K562 (cell line): Measurements from ENCODE around the gene FXN. TPM values are rescaled to one million over a fixed set of nuclear protein-coding genes. Genes with fewer than 3 reads are reported as not detected.

Source experiments
- ATAC-seq: fragments of 200-7000 bp; cut with Tn5 transposase; 3 replicates; pipeline ENCODE4 v1.9.1; 2020; ENCODE audit warnings: moderate library complexity
- BruUV-seq: library from RNA; stranded (reverse); fragments of 400-500 nt; replicated peaks from 2 replicates; lab custom pipeline; 2021; lab: Mats Ljungman, UMichigan
- CTCF ChIA-PET: fragments of 300-600 bp; formaldehyde crosslinking; extraction: SDS; loops from one replicate; lab custom pipeline; 2021; ENCODE audit warnings: low intra/inter-chr PET ratio; lab: Yijun Ruan, JAX
- POLR2A ChIA-PET: fragments of 300-600, 350-650 bp; sonication (Branson Sonifier 250); formaldehyde crosslinking; extraction: SDS; loops from one replicate; lab custom pipeline; 2021; ENCODE audit warnings: antibody characterized with exemption, inconsistent platforms; lab: Yijun Ruan, JAX
- DNase-seq, 4 experiments: peaks; one replicate each; pipeline versions ENCODE4 v3.0.0 to v3.0.0-alpha.2; 2011 to 2018; ENCODE audit warnings: low spot score in 3 of 4, mixed read lengths in 3 of 4; ENCODE audit errors: extremely low read depth in 1 of 4
- FAIRE-seq: peaks from 2 replicates; lab custom pipeline; 2011; peaks lifted over from hg19 to GRCh38; lab: Jason Lieb, UNC
- H2AFZ ChIP-seq: 2 replicates; pipeline ENCODE4 v1.6.0; 2011; ENCODE audit warnings: low read depth, low read length, control low read depth, inconsistent platforms
- H3K27ac ChIP-seq: fragments of 200-600 bp; 3 replicates; pipeline ENCODE4 v1.8.0; 2011; ENCODE audit warnings: low read depth, mild to moderate bottlenecking, control low read depth, inconsistent platforms, low read length, moderate library complexity, mixed read lengths; ENCODE audit errors: extremely low read depth
- H3K27me3 ChIP-seq, 2 experiments: fragments of 300-600 bp in 1 of 2; 2 replicates in 1 of 2; 3 replicates in 1 of 2; pipeline versions ENCODE4 v1.6.0 to v1.8.0; 2011; ENCODE audit warnings: inconsistent platforms in 2 of 2, low read length in 2 of 2, mild to moderate bottlenecking in 1 of 2, mixed read lengths in 1 of 2, moderate library complexity in 1 of 2; ENCODE audit not compliant: control insufficient read depth in 2 of 2, insufficient read depth in 2 of 2
- H3K36me3 ChIP-seq: fragments of 300-600 bp; 3 replicates; pipeline ENCODE4 v1.8.0; 2011; ENCODE audit warnings: mild to moderate bottlenecking, low read length, inconsistent platforms; ENCODE audit not compliant: control insufficient read depth, insufficient read depth
- H3K4me1 ChIP-seq, 2 experiments: fragments of 200-600 bp in 1 of 2; replicated peaks in 1 of 2; 2 replicates in 1 of 2; 3 replicates in 1 of 2; pipeline versions ENCODE4 v1.5.1 to v1.8.0; 2011; ENCODE audit warnings: inconsistent platforms in 2 of 2, low read length in 2 of 2, mild to moderate bottlenecking in 1 of 2, mixed read lengths in 1 of 2, moderate library complexity in 1 of 2; ENCODE audit not compliant: control insufficient read depth in 2 of 2, insufficient read depth in 2 of 2
- H3K4me2 ChIP-seq: 2 replicates; pipeline ENCODE4 v1.6.1; 2011; ENCODE audit warnings: low read length, control low read depth, inconsistent platforms, mixed read lengths; ENCODE audit not compliant: insufficient read depth
- H3K4me3 ChIP-seq: fragments of 200-600 bp; sonication (generic), shearing (Covaris generic); 2 replicates; pipeline ENCODE4 v1.5.1; 2016; ENCODE audit warnings: control low read depth, inconsistent platforms
- H3K79me2 ChIP-seq: fragments of 200-600 bp; 3 replicates; pipeline ENCODE4 v1.8.0; 2011; ENCODE audit warnings: low read length, inconsistent platforms; ENCODE audit not compliant: control insufficient read depth, insufficient read depth
- H3K9ac ChIP-seq, 2 experiments: 2 replicates each; pipeline versions ENCODE4 v1.6.0 to v1.6.1; 2011; ENCODE audit warnings: low read depth in 2 of 2, low read length in 2 of 2, control low read depth in 1 of 2, inconsistent platforms in 1 of 2, mild to moderate bottlenecking in 1 of 2, mixed read lengths in 1 of 2; ENCODE audit not compliant: insufficient read depth in 1 of 2
- H3K9me1 ChIP-seq: one replicate; pipeline ENCODE4 v1.6.0; 2011; ENCODE audit warnings: inconsistent platforms, mild to moderate bottlenecking, low read length, moderate library complexity; ENCODE audit not compliant: control insufficient read depth, insufficient read depth
- H3K9me3 ChIP-seq: replicated peaks from 2 replicates; pipeline ENCODE4 v1.5.1; 2011; ENCODE audit warnings: low read depth, low read length, inconsistent platforms; ENCODE audit not compliant: control insufficient read depth, insufficient read depth
- H4K20me1 ChIP-seq: replicated peaks from 2 replicates; pipeline ENCODE4 v1.6.1; 2011; ENCODE audit warnings: low read length, inconsistent platforms, mixed read lengths; ENCODE audit not compliant: control insufficient read depth, insufficient read depth
- DACH1 ChIP-seq: fragments of 450-650 bp; IDR thresholded peaks from 2 replicates; pipeline ENCODE4 v1.6.1; 2018; ENCODE audit not compliant: partially characterized antibody
- E2F3 ChIP-seq: fragments of 250-450 bp; sonication (Bioruptor Pico); IDR thresholded peaks from 2 replicates; pipeline ENCODE4 v1.4.0; 2020; ENCODE audit warnings: mild to moderate bottlenecking
- EGR1 ChIP-seq: fragments of 450-650 bp; conservative IDR thresholded peaks from 2 replicates; pipeline ENCODE4 v1.6.1; 2017; ENCODE audit warnings: mild to moderate bottlenecking
- HNRNPLL ChIP-seq: fragments of 200-400 bp; formaldehyde crosslinking; IDR thresholded peaks from 2 replicates; pipeline ENCODE4 v1.6.1; 2017; ENCODE audit warnings: low read length, low read depth, mild to moderate bottlenecking; ENCODE audit not compliant: poor library complexity, severe bottlenecking
- SMAD2 ChIP-seq: fragments of 150-350 bp; IDR thresholded peaks from 2 replicates; pipeline ENCODE4 v1.6.1; 2014; ENCODE audit warnings: low read depth, mild to moderate bottlenecking, low read length
- SMAD3 ChIP-seq: fragments of 450-650 bp; formaldehyde crosslinking; conservative IDR thresholded peaks from 2 replicates; pipeline ENCODE4 v1.4.0; 2020; ENCODE audit warnings: mild to moderate bottlenecking
- ZNF354B ChIP-seq: fragments of 250-450 bp; sonication (Bioruptor Pico); IDR thresholded peaks from 2 replicates; pipeline ENCODE4 v1.4.0; 2020
- ZNF431 ChIP-seq: sonication (generic); formaldehyde crosslinking; IDR thresholded peaks from 2 replicates; pipeline ENCODE4 v1.8.0; 2022; ENCODE audit warnings: mild to moderate bottlenecking, missing genetic modification reagents
- WGBS: fragments of 100-300 bp; shearing (Covaris generic); methylation state at CpG from one replicate; pipeline ENCODE4 v1.1.6; 2016; ENCODE audit warnings: low coverage, mixed read lengths; ENCODE audit not compliant: insufficient coverage; ENCODE audit errors: missing lambda C conversion rate; 5-methylcytosine and 5-hydroxymethylcytosine counted together
- in situ Hi-C: fragments of 300-500 bp; cut with MboI; formaldehyde crosslinking; loops from 4 replicates; pipeline ENCODE4 v1.15.0; 2018; ENCODE audit warnings: inconsistent platforms, mixed read lengths
- intact Hi-C: fragments of 100-400 bp; cut with micrococcal nuclease; formaldehyde crosslinking; loops from 2 replicates; pipeline ENCODE4 v1.14.2; 2022
- polyA plus RNA-seq, 8 experiments: library from polyadenylated mRNA; depleted of rRNA in 4 of 8; stranded (reverse) in 5 of 8; unstranded in 3 of 8; fragments of >200 nt; fragmentation: Nextera tagmentation in 2 of 8; fragmentation: Illumina TruSeq in 1 of 8; extraction: Ambion mirVana in 2 of 8; extraction: Trizol in 1 of 8; gene quantifications; 2 replicates each; pipeline versions ENCODE4 v1.2.1 to v1.2.3, GENCODE V29; 2011 to 2014; ENCODE audit warnings: inconsistent platforms in 1 of 8, missing spikeins in 1 of 8
- total RNA-seq, 7 experiments: library from RNA; depleted of rRNA in 6 of 7; stranded (reverse); fragments of >200 nt in 6 of 7; fragmentation: Illumina TruSeq in 2 of 7; extraction: Trizol in 2 of 7; gene quantifications; 2 replicates each; pipeline versions ENCODE4 v1.2.1 to v1.2.3, GENCODE V29; 2011 to 2021; ENCODE audit warnings: low replicate concordance in 1 of 7
- TF ChIP-seq, protein P1 (sequence below): fragments of 250-450 bp; sonication (Bioruptor Pico); IDR thresholded peaks from 2 replicates; pipeline ENCODE4 v1.4.0; 2020
- TF ChIP-seq, protein P2 (sequence below), 3 experiments: fragments of 200-800 bp in 1 of 3; fragments of 250-450 bp in 1 of 3; fragments of 450-650 bp in 1 of 3; sonication (Bioruptor Pico) in 1 of 3; sonication (Bioruptor generic) in 1 of 3; formaldehyde crosslinking in 1 of 3; IDR thresholded peaks; 2 replicates each; pipeline versions ENCODE4 v1.6.1 to v1.8.0; 2016 to 2022; ENCODE audit warnings: mild to moderate bottlenecking in 2 of 3, missing genetic modification characterization in 2 of 3, missing compliant biosample characterization in 1 of 3, moderate library complexity in 1 of 3
- TF ChIP-seq, protein P3 (sequence below): fragments of 250-450 bp; sonication (Bioruptor Pico); IDR thresholded peaks from 2 replicates; pipeline ENCODE4 v1.6.1; 2021; ENCODE audit warnings: mild to moderate bottlenecking

FXN gene
- total and polyA plus RNA-seq, 9 of the 15 experiments (the other 6 are each of a cell fraction or from before 2014, with no cell fraction given): 7.6 to 51.5 (median 30.3) TPM

DNA sequence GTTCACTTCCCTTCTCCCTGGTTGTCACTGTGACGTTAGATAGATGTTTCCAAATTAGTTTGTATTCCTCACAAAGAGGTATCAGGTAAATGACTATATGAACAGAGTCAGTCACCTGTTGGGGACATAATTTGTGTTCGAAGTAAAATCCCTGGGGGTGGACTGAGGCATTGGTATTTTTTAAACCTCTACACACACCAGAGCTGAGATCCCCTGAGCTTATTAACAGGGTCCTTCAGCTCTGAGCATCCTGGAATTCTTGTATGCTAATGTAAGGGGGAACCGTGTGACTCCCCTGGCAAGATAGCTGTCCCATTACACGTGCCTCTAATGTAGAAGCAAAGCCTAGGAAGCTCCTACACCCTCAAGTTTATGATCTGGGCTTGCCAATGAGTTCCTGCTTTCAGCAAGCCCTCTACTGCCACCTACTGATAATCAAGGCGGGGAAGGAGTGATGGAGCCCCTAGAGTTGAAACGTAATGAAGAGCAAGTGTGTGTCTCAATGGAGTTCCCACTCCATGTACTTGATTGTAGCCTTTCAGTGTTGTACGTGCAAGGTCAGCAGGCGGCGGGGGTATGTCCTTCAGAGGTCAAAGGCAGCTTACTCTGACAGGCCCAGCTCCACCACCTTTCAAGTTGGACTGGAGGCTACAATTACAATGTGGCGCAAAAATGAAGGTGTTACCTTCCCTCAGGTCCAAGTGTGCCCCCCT, 36.0 kb upstream of the FXN start (continued):
- TF ChIP-seq, protein P1, sequence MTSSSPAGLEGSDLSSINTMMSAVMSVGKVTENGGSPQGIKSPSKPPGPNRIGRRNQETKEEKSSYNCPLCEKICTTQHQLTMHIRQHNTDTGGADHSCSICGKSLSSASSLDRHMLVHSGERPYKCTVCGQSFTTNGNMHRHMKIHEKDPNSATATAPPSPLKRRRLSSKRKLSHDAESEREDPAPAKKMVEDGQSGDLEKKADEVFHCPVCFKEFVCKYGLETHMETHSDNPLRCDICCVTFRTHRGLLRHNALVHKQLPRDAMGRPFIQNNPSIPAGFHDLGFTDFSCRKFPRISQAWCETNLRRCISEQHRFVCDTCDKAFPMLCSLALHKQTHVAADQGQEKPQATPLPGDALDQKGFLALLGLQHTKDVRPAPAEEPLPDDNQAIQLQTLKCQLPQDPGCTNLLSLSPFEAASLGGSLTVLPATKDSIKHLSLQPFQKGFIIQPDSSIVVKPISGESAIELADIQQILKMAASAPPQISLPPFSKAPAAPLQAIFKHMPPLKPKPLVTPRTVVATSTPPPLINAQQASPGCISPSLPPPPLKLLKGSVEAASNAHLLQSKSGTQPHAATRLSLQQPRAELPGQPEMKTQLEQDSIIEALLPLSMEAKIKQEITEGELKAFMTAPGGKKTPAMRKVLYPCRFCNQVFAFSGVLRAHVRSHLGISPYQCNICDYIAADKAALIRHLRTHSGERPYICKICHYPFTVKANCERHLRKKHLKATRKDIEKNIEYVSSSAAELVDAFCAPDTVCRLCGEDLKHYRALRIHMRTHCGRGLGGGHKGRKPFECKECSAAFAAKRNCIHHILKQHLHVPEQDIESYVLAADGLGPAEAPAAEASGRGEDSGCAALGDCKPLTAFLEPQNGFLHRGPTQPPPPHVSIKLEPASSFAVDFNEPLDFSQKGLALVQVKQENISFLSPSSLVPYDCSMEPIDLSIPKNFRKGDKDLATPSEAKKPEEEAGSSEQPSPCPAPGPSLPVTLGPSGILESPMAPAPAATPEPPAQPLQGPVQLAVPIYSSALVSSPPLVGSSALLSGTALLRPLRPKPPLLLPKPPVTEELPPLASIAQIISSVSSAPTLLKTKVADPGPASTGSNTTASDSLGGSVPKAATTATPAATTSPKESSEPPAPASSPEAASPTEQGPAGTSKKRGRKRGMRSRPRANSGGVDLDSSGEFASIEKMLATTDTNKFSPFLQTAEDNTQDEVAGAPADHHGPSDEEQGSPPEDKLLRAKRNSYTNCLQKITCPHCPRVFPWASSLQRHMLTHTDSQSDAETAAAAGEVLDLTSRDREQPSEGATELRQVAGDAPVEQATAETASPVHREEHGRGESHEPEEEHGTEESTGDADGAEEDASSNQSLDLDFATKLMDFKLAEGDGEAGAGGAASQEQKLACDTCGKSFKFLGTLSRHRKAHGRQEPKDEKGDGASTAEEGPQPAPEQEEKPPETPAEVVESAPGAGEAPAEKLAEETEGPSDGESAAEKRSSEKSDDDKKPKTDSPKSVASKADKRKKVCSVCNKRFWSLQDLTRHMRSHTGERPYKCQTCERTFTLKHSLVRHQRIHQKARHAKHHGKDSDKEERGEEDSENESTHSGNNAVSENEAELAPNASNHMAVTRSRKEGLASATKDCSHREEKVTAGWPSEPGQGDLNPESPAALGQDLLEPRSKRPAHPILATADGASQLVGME (CRISPR knock-in tag): no peak
- TF ChIP-seq SMAD2 (no peak), EGR1 (no peak)

DNA sequence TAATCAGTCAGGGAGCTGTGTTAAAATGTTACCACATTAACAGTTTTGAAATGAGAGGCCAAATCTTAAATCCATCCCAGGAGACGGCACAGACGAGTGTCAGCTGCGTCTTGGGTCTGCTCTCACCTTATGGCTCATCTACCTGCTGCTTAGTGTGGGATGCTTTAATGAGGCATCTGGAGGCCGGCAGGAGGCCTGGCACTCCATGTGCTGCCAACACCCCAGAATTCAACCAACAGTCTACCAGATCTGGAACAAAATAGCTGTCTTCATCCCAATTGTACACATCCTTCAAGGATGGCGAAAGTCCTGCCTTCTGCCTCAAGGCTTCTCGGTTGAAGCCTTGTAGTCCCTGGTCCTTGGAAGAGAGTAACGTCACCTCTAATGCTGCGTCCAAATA, 33.6 kb upstream of the FXN start:
- no peaks in the 10 kb centered on the region for H4K20me1 ChIP-seq
- no peaks in the 10 kb centered on the region for H3K79me2 ChIP-seq
- CTCF ChIA-PET: no interaction called here
- no peaks in the 10 kb centered on the region for H3K27me3 ChIP-seq
- H3K27ac ChIP-seq: no peak overlapping the region
- ATAC-seq (no peak), FAIRE-seq (no peak), DNase-seq (no peak)
- H3K4me3 ChIP-seq: no peak overlapping the region
- H3K9ac ChIP-seq: no peak overlapping the region
- peaks cover 5 to 16% of the 10 kb centered on the region in 2 experiments; a peak in 4 of 5 replicates for H3K4me1 ChIP-seq
- POLR2A ChIA-PET: no interaction called here
- H3K36me3 ChIP-seq: no peaks in the 10 kb centered on the region; the same call in 2 of the 3 replicates
- 79% methylated on average over 7 of the region's 8 CpGs for WGBS
- no peak overlapping the region for H2AFZ ChIP-seq
- H3K4me2 ChIP-seq: no peak overlapping the region
- no peaks in the 10 kb centered on the region for H3K9me1 ChIP-seq
- no TSS peak for BruUV-seq
- in situ Hi-C loops (loop anchor here (5.0 kb wide), 1 partner anchor 420 kb away; no protein-coding TSS in a partner anchor), intact Hi-C loops (no loop called here)
- no peaks in the 10 kb centered on the region for H3K9me3 ChIP-seq
- TF ChIP-seq DACH1: no peak
- TF ChIP-seq, protein P2, sequence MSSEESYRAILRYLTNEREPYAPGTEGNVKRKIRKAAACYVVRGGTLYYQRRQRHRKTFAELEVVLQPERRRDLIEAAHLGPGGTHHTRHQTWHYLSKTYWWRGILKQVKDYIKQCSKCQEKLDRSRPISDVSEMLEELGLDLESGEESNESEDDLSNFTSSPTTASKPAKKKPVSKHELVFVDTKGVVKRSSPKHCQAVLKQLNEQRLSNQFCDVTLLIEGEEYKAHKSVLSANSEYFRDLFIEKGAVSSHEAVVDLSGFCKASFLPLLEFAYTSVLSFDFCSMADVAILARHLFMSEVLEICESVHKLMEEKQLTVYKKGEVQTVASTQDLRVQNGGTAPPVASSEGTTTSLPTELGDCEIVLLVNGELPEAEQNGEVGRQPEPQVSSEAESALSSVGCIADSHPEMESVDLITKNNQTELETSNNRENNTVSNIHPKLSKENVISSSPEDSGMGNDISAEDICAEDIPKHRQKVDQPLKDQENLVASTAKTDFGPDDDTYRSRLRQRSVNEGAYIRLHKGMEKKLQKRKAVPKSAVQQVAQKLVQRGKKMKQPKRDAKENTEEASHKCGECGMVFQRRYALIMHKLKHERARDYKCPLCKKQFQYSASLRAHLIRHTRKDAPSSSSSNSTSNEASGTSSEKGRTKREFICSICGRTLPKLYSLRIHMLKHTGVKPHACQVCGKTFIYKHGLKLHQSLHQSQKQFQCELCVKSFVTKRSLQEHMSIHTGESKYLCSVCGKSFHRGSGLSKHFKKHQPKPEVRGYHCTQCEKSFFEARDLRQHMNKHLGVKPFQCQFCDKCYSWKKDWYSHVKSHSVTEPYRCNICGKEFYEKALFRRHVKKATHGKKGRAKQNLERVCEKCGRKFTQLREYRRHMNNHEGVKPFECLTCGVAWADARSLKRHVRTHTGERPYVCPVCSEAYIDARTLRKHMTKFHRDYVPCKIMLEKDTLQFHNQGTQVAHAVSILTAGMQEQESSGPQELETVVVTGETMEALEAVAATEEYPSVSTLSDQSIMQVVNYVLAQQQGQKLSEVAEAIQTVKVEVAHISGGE (CRISPR knock-in tag; IDR thresholded peaks at IDR 0.05): no peak
- no peak for TF ChIP-seq E2F3 (CRISPR knock-in tag)
- TF ChIP-seq, protein P3, sequence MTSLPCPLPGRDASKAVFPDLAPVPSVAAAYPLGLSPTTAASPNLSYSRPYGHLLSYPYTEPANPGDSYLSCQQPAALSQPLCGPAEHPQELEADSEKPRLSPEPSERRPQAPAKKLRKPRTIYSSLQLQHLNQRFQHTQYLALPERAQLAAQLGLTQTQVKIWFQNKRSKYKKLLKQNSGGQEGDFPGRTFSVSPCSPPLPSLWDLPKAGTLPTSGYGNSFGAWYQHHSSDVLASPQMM (CRISPR knock-in tag): no peak
- TF ChIP-seq HNRNPLL: no peak
- TF ChIP-seq ZNF354B (CRISPR knock-in tag): no peak
- TF ChIP-seq ZNF431 (CRISPR knock-in tag): no peak
- TF ChIP-seq SMAD3 (CRISPR knock-in tag): no peak
